ENCODE data around the gene SLC49A3.

- TF ChIP-seq CTCF (conservative IDR thresholded peaks at IDR 0.05 in 1 of 2, IDR thresholded peaks at IDR 0.05 in 1 of 2; ENCODE audit: extremely low read depth in 1 of 2, insufficient read depth in 1 of 2, low read depth in 1 of 2, low read length in 2 of 2) (no peak), EZH2 (IDR thresholded peaks at IDR 0.05; ENCODE audit: borderline replicate concordance, low read length) (no peak)
Measured at GRCh38 chr4:723751-724530, 35.0 kb upstream of the SLC49A3 start.

All from mammary epithelial cell (primary cell).